Activated T-cell treated with anti-CD3 and anti-CD28 coated beads for 4 hours (primary cell): ENCODE measurements around the gene BAD.
"Not testable (repeated sequence)": the region's sequence is repeated elsewhere in the genome, so short reads cannot be mapped to it uniquely, and the experiment has no call there.

Experiments used
- DNase-seq: peaks from one replicate; pipeline ENCODE4 v3.0.0-alpha.2; 2020

BAD gene

DNA sequence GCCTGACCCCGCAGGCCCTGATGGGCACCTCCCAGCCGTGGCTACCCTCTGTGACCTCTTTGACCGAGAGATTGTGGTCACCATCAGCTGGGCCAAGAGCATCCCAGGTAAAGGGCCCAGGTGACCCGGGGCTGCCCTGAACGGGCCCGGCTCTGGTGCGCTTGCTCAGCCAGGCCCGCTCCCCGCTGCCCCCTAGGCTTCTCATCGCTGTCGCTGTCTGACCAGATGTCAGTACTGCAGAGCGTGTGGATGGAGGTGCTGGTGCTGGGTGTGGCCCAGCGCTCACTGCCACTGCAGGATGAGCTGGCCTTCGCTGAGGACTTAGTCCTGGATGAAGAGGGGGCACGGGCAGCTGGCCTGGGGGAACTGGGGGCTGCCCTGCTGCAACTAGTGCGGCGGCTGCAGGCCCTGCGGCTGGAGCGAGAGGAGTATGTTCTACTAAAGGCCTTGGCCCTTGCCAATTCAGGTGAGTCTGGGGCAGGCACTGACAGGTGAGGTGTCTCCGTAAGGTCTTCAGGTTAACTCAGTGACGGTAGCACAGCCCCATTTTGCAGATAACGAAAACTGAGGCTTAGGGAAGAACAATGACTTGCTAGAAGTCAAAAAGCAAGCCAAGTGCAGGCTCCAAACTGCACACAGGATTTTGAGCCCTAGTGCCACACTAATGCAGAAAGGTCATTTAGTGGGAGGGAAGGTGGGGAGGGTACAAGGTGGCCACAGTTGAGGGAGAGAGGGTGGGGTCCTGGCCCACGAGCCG is 30.5 kb upstream of the BAD start:
- no peak for DNase-seq

DNA sequence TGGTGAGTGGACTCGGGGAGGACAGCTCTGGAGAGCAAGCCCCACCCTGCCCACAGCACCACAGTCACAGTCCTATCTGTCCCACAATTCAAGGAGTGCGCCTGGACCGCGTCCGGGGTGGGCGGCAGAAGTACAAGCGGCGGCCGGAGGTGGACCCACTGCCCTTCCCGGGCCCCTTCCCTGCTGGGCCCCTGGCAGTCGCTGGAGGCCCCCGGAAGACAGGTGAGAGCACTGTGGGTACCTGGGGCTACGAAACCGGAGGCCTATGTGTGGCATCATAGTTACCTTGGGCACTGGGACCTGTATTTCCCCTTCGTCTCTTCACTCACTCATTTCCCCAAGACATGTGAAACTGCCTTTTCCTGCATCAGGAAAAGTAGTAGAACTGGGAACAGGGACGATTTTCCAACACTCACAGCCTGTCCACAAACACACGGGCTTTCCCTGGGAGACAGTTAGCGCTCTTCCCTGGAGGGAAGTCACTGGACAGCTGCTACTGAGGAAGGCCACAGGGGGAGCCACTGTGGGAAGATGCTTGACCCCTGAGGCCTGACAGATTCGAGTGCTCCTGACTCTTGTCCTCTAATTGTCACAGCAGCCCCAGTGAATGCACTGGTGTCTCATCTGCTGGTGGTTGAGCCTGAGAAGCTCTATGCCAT is 29.8 kb upstream of the BAD start:
- no peak for DNase-seq

DNA sequence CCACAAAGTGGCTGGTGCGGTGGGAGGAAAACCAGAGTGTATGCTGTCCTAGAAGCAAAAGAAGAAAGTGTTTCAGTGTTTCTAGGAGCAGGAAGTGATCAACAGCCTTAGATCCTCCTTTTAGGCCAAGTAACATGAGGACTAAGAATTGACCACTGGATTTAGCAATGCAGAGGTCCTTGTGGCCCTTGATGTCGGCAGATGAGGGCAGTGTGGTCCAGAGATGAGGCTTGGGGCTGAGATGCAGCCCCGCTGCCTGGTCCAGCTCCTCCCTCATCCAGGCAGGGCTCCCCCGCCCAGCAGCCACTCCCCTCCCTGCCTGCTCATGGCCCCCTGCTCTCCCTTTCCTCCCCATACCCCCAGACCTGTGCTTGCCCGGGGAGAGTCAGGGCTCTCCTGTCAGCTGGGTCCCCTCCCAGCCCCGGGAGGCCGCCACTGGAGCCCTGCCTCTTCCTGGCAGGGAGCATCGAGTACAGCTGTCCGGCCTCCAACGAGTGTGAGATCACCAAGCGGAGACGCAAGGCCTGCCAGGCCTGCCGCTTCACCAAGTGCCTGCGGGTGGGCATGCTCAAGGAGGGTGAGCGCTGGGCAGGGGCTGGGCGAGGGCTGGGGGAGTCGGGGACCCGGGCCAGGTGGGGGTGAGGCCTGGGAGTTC is 29.2 kb upstream of the BAD start:
- DNase-seq: no peak

DNA sequence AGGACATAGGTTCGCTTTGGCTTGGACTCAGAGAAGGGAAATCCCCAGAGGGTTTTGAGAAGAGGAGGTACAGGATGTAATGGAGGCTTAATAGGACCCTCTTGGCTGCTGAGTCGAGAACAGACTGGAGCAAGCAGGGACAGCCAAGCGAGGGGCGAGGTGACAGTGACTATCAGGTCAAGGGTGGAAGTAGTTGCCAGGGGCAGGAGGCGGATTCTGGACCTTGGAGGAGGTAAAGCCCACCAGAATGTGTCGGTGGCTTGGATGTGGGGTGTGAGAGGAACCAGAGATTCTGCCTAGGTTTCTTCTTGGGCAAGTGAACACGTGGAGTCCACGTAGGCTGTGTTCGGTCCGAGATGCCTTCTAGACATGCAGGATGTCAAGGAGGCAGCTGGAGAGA is 28.5 kb upstream of the BAD start:
- no peak for DNase-seq

DNA sequence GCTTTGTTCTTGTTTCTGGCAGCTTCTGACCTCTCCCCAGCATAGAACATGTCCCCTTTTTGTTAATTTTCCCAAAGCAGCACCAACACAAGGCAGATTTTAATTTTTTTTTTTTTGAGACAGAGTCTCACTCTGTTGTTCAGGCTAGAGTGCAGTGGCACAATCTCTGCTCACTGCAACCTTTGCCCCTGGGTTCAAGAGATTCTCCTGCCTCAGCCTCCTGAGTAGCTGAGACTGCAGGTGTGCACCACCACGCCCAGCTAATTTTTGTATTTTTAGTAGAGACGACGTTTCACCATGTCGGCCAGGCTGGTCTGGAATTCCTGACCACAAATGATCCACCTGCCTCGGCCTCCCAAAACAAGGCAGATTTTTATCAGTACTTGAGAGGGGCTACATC is 23.3 kb upstream of the BAD start:
- DNase-seq: not testable (repeated sequence)

DNA sequence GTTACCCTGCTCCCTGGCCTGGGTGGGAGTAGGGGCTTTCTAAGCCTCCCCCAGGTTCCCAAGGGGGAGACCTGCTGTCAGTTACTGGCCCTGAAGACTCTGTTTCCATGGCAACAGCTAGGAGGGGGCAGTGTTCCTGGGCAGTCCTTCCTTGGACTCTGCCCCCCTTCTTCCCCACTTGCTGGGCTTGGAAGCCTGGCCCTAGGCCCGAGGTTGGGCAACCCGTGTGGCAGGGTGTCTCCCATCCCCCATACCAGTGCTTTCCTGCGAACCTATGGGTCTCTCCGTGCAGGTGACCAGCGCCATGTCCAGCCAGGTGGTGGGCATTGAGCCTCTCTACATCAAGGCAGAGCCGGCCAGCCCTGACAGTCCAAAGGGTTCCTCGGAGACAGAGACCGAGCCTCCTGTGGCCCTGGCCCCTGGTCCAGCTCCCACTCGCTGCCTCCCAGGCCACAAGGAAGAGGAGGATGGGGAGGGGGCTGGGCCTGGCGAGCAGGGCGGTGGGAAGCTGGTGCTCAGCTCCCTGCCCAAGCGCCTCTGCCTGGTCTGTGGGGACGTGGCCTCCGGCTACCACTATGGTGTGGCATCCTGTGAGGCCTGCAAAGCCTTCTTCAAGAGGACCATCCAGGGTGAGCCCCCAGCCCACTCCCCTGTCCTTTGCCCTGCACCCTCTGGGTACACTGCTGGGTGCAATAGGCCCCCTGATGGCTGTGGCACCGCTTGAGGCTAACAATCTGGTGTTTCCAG is 22.6 kb upstream of the BAD start:
- DNase-seq: no peak

DNA sequence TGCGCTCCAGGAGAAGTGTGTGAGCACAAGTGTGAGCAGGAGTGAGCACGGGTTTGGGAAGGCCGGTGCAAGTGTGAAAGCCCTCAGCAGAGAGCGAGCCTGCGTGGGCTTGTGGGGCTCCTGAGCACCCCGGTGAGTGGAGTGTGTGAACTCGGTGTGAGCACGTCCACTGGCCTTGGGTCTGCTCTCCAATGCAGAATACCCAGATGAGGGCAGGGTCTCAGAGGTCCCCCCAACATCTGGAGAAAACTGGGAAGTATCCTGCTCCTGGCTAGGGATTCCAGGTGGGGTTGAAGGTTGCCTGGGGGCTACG is 22.1 kb upstream of the BAD start:
- no peak for DNase-seq

DNA sequence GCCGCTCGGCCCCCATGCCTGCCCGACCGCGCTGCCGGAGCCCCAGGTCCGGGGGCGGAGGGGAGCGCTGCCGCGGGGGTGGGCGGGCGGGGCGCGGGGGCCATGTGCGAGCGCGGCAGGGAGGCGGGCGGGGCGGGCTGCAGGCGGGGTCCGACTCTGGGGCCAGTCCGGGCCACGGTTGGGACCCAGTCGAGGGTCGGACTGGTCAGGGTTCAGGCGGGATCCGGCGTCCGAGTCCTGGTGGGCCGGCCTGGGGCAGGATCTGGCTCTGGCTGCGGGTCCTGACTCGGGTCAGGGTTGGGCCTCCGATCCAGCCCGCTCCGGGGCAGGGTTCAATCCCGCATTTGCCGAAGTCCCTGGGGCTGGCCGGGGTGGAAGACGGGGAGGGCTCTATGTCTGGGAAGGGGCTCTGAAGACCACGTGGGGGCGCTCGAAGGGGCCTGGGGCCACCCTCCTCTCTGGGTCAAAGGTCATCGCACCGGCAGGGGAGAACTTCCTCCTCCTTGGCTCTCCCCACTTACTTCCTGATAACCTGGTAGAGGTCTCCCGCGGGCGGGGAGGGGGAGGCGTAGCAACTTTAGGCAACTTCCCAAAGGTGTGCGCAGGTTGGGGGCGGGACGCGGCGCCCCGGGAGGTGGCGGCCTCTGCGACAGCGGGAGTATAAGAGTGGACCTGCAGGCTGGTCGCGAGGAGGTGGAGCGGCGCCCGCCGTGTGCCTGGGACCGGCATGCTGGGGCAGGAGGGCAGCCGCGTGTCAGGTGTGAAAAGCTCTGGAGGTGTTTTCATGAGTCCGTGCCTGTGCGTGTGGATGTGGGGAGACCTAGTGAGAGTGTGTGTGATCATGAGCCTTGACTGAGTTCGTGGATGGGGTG is 21.5 kb upstream of the BAD start:
- DNase-seq: peak; percentile 62

DNA sequence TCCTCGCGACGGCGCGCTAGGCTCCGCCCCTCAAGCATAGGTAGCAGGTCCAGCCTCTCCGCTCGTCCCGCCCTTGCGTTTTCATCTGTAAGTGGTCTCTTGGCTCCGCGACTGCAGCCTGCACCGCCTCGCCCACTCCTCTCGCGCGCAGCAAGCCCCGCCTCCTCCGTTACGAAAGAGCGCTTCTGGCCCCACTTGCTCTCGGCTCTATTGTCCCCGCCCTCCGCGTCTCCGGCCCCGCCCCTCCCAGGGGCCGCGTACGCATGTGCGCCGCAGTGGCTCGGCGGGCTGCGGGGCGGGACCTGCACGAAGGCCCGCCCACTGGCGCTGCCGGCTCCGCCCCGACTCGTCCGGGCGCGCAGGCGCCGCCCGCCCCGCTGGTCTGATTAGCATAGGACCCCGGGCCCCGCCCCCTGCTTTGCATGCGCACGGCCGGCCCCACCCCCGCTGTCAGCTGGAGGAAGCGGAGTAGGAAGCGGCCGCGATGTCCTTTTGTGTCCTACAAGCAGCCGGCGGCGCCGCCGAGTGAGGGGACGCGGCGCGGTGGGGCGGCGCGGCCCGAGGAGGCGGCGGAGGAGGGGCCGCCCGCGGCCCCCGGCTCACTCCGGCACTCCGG is 20.7 kb upstream of the BAD start, which contains the start of gene ESRRA:
ESRRA (plus strand) TSS at position 450 of the 616 bp plus-strand sequence. CDS start 1,656 bp downstream, outside the sequence.
- DNase-seq: peak; percentile 100

DNA sequence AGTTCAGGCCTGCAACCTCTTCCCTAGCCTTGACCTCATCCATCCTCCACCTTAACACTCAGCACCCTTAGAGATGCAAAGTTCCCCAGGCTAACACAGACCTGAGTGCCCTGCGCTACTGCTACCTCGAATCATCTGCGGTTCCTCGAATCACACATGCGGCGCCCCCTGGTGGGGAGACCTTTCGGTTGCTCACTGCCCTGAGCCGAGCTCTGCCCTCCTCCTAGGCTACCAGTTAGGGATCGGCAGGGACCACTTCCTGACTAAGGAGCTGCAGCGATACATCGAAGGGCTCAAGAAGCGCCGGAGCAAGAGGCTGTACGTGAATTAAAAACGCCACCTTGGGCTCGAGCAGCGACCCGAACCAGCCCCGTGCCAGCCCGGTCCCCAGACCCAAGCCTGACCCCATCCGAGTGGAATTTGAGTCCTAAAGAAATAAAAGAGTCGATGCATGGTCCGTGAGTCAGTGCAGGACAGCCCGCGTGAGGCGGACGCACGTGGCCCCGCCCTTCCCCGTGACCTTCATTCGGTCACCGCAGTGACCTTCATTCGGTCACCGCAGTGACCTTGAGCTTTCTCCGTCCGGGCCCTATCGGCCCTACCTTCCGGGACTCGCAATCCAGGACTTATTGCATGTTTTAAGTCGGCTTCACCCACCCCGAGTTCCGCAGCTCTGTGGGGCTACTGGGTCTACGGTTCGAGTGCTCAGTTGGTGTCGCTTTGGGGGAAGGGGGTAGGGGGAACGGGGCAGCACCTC is 20.0 kb upstream of the BAD start:
- peak; percentile 94 for DNase-seq

DNA sequence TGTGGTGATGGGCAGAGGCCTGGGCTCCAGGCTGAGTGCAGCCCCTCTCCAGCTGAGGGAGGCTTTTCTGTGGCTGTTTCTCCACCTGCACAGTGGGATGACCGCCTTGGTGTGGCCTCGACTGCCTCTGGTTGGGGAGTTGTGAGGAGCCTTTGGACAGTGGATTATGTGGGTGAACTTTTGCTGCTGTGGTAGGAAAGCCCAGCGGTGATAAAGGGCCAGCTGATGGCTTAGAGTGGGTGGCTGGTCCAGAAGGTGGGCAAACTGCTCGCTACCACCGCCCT is 19.5 kb upstream of the BAD start:
- DNase-seq: no peak

DNA sequence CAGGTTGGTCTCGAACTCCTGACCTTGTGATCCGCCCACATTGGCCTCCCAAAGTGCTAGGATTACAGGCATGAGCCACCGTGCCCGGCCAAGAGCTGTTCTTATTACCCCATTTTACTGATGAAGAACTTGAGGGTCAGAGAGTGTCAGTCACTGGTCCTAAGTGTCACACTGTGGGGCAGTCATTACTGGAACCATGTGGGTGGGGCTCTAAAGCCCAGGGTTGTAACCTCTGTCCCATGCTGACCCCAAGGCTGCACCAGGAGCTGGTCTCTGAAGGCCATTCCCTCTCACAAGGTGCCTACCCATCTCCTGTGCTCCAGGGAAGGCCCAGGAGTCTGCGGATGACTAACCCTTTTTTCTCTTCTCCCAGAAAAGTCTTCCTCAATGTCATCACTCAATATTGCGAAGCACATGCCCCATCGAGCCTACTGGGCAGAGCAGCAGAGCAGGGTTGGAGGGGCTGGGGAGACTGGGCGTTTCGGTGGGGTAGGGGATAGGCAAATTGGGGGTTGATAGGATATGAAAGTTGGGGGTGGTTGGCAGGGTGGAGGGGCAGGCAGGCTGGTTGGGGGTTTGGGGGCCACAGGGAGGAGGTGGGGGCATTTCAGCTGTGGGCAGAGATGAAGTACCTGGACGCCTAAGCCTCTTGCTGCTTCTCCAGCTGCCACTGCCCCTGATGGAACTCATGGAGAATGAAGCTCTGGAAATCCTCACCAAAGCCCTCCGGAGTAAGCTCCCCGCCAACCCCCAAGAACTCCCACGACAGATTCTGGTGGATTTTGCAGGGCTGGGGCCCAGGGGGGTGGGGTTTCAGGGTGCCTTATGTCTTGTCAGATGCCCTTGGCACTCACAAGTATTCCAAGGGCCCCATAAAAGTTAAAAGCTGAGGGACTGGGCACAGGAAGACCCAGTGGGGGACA is 18.9 kb upstream of the BAD start:
- DNase-seq: no peak

DNA sequence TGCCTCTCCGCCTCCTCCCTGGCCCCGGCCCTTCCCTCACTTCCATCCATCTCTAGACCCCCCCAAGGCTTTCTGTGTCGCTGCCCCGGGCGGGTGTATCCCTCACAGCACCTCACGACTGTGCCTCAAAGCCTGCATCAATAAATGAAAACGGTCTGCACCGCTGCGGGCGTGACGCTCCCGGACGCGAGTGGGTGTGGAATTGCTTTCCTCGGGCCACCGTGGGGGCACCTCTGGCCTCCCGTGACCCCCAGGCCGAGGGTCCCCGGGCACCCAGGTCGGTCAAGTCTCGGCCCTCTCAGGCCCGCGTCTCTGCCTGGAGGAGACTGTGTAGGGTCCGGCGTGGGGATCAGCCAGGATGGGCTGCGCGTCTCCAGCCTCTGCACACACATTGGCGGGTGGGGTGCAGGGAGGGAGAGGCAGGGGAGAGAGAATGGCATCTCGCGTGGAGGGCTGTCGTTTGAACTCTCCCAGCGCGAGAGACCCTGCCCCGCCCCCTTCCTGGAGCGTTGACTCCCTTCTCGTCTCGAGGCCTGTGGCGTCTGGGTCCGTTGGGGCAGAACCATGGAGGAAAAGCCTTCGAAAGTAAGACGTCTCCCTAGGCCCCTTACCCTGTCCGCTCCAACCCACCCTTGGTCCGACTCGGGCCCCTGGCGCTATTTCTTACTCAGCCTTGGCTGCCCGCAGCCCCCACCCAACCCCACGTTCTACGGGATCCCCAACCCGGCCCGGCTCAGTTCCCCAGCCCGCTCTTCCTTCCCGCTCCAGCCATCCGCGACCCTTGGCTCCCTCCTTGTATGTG is 15.6 kb upstream of the BAD start, which contains the start of gene CATSPERZ:
CATSPERZ (plus strand) TSS at position 512 of the 802 bp plus-strand sequence; CDS start at position 565, 53 bp downstream.
- no peak for DNase-seq

DNA sequence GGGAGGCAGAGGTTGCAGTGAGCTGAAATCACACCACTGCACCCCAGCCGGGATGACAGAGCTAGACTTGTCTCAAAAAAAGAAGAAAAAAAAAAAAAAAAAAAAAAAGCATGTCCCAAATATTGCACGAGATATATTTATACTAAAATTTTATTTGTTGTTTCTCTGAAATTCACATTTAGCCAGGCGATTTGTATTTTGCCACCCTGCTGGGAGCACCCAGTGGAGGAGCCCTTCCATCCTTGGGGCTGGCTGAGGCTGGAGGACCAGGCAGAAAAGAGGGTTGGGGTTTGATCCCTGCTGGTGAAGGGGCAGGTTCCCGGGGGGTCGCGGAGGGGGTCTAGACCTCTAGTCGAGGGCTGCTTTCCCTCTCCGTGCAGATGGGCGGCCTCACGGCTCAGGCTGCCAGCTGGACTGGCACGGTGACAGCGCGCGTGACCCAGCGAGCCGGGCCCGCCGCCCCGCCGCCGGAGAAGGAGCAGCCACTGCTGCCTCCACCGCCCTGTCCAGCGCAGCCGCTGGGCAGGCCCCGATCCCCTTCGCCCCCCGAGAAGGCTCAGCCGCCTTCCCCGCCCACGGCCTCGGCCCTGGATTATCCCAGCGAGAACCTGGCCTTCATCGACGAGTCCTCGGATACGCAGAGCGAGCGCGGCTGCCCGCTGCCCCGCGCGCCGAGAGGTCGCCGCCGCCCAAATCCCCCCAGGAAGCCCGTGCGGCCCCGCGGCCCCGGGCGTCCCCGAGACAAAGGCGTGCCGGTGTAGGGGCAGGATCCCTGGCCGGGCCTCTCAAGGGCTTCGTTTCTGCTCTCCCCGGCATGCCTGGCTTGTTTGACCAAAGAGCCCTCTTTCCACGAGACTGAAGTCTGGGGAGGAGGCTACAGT is 14.7 kb upstream of the BAD start:
- no peak for DNase-seq

DNA sequence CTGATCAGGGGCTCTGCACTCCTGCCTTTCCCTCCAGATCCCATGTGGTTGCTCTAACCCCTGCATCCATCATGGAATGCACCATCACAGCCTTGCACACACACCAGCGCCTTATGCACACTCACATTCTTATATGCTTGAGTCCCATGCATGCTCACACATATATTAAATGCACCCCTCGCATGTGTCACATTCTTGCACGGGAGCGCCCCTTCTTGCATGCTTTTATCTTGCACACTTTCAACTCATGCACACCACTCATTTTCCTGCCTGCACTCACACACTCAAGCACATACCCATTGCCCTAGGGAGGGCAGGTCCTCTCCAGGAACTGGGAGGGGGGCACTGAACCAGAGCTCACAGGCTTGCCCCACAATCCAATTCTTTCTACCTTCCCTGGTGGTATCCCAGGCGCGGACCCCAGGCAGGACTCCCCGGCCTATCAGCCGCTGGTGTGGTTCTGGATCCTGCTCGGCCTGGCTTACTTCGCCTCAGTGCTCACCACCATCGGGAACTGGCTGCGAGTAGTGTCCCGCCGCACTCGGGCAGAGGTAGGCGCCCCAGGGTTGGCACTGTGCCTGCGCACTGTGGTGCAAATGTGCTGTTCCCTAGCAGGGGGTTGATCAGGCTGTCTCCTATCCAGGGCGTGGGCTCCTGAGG is 13.4 kb upstream of the BAD start:
- DNase-seq: no peak

DNA sequence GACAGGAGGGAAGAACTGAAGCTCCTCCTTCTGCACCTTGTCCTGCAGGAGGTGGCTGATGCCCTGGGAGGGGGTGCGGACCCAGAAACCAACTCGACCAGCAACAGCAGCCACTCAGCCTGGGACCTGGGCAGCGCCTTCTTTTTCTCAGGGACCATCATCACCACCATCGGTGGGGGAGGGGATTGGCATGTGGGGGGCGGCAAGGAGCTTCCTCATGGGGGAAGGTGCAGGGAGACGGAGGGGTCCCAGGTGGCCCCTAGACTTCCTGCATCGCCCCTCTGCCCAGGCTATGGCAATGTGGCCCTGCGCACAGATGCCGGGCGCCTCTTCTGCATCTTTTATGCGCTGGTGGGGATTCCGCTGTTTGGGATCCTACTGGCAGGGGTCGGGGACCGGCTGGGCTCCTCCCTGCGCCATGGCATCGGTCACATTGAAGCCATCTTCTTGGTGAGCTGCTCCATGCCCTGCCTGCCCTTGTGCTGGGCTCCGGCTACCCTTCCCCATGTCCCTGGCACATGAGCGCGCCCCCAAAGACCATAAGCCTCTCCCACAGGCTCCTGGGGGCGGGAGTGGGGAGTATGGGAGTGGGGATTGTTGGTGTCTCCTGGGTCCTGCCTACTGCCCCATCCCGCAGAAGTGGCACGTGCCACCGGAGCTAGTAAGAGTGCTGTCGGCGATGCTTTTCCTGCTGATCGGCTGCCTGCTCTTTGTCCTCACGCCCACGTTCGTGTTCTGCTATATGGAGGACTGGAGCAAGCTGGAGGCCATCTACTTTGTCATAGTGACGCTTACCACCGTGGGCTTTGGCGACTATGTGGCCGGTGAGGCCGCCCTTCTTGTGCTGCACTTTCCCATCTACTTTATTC is 12.6 kb upstream of the BAD start:
- DNase-seq: no peak

DNA sequence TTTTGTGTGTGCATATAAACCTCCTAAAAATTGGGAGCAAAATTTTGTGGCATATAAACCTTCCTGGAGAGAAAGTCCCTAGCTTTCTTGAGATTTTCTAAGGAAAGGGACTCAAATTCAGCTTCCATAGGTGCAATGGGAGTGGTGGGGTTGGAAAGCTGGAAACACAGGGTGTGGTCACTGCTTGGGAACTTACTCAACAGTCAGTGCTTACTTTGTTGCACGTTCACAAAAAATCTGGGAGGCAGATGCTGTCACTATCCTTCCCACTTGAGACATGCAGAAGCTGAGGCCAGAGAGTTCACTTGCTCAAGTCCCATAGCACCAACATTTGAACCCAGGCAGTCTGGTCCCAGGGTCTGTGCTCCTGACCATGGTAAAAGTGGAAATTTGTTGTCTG is 11.8 kb upstream of the BAD start:
- no peak for DNase-seq
